ENCODE data around the gene UFSP2.

The UFSP2 gene

DNA sequence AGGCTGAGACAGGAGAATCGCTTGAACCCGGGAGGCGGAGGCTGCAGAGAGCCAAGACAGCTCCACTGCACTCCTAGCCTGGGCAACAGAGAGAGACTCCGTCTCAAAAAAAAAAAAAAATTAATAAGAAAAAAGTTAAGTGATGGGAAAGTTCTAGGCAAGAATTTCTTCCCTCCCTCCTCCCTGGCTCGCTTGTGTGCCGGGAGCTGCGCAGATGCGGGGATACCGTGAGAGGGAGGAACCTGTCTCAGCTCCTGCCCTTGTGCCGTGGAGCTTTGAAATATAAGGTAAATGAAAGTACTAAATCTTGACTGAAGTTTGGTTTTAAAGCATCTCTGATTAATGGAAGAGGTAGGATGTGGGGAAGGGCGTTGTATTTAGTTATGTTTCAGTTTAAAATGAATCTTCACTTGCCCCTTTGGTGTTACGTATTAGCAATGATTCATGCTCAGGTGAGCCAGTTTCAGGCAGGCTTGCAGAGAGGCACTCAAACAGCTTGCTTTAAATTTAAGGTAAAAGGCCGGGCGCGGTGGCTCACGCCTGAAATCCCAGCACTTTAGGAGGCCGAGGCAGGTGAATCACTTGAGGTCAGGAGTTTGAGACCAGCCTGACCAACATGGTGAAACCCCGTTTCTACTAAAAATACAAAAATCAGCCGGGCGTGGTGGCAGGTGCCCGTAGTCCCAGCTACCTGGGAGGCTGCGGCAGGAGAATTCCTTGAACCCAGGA lies 1.4 kb upstream of the UFSP2 start:
- no peak for DNase-seq

DNA sequence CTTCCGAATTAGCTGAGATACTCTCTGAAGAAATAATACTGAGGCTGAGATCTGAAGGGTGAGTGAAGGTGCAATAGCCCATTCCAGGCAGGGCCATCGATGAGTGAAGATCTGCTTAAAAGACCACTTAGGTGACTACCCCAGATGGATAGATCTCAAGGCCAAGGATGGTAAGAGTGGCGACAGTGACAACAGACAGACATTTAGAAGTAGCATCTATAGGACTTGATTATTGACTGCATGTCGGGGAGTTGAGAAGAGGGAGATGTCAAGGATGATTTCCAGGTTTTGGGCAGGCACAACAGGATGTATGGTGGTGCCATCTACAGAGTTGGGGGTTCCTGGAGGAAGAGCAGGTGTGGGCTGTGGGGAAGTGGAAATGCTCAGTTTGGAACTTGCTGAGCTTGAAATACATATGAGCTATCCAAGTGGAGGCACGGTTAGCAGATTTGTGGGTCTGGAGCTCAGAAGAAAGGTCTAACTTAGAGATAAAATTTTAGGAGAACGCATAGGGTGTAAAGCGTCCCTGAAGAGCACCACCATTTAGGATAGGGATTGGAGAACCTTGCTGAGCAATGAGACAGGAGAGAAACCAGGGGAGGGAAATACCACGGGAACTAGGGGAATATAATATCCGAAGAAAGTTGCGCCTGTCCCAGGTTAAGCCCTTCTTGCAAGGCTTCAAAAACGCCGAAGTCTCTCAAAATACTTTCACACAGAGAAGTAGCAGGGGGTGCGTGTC lies 688 bp downstream of the UFSP2 start:
- DNase-seq, result no peak

DNA sequence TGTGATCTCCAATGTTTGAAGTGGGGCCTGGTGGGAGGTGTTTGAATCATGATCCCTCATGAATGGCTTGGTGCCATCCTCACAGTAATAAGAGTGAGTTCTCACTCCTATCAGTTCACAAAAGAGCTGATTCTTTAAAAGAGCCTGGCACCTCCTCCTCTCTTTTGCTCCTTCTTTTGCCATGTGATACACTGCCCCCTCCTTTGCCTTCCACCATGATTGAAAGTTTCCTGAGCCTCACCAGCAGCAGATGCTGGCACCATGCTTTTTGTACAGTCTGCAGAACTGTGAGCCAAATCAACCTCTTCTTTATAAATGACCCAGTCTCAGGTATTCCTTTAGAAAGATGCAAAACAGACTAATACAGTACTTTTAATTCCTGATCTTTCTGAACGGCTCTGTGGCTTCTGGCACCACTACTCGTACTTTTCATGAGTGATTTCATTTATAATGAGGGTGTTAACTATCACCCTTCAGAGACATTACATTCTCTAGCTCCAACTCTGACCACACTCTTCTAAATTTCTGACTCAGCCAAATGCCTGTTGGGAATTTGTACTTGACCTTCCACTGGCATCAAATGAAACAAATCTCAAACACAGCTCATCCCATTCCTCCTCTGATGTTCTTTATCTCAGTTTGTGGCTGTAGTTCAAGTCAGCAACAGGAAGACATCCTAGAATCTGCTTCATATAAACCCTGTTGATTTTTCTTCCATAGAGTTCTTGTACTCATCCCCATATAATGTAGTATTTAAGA lies 4.2 kb downstream of the UFSP2 start:
- no peak for DNase-seq

DNA sequence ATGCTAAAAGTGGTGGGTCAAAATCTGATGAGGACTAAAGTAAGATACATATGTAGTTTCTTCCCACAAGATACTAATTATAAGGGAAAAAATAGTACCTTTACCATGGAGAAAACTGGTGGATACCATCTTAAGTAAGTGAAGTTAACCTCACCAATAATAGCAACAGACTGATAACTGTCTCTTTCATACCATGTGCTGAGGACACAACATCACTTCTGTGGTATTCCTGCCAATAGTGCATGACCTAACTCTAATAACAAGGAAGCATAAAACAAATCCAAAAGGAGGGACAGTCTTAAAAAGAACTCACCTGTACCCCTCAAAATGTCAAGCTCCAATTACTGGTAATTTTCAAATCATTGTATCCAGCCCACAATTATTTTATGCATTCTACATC lies 8.8 kb downstream of the UFSP2 start:
- no peak for DNase-seq

DNA sequence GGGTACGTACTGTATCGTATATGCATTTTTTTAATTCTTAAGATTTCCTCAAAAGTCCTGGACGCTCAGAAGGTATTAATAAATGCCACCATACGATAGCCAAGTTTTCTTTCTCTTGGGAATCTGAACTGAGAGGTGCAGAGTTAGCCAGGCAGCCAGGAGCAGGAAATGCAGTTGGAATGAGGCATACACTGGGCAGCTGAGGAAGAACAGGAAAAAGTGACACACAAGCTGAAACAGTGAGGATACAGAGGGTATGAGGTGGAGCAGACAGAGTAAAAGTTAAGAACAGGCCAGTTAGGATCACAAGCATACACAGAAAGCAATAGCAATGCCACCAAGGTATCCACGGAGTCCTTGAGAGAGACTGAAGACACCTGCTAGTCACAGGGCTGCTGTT lies 13.4 kb downstream of the UFSP2 start:
- no peak for DNase-seq

DNA sequence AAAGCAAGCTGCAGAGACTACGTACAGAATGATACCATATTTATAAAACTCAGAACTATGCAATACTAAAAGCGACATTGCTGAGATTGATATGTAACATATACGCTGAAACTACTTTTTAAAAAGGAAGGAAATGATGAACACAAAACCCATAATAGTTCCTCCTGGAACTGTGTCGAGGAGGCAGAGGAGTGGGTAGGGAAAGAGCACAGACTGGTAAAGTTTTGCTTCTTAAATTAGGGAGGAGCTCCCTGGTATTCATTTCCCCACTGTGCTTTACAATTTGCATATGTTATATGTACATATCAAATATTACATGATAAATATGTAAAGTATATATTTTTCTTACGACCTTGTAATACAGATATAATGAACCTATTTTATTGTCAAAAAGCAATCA lies 13.9 kb downstream of the UFSP2 start:
- no peak for DNase-seq

DNA sequence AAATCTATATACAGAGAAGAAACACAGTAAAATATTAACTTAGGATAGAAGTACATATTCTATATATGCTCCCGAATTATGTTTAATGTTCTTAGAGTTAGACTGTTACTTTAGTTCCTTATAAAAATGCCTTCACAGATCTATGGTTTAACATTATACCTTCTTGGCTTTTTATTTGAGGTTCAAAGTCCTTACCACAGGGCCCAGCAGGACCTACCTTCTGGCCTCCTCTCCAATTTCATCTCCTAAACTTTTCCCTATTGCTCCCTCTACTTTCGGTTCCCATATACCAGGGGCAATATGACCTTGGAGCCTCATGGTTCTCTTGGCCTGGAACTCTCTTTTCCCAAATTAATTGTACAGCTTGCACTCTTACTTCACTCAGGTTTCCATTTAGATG lies 17.3 kb downstream of the UFSP2 start:
- no peak for DNase-seq

DNA sequence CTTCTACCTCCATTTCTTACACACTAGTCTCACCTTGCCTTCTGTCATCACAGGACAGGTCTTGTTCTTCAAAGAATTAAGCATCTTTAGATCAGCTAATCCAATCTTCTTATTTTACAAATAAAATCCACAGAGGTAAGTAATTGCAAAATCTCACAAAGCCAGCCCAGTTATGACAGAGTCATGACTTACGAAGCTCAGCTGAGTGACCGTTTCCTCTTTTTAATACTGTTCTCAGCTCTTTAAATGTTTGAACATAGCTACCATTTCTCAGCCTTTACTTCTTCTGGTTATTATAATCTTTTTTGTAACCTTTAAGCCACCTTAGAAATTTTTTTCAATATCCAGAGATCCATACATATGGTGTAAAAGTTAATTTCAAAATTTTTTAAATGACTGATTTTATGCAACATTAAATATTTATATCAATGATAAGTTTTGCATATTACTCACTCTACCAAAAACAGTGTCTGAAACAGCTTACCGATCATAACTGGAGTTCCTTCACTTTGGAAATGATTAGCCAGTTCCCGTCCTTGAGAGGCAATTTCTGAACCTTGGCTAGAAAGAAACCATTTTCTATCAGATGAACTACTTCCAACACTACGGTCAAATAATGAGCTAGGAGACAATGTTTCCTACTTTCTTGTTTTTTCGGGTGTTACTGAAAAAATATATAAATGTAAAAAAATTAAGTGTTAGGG lies 20.3 kb downstream of the UFSP2 start:
- no peak for DNase-seq

DNA sequence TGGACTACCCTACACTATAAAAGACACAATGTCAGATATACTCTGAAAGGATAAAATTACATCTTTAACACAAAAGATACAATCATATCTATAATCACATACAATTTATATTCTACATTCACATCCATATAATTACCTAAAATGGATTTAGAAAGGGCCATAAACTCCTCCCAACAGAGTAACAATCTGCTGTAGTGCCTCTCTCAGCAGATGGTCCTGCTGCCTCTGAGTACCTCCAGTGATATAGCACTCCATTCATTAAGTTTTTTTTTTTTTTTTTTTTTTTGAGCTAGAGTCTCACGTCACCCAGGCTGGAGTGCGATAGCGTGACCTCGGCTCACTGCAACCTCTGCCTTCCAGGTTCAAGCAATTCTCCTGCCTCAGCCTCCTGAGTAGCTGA lies 21.7 kb downstream of the UFSP2 start:
- DNase-seq, result no peak

DNA sequence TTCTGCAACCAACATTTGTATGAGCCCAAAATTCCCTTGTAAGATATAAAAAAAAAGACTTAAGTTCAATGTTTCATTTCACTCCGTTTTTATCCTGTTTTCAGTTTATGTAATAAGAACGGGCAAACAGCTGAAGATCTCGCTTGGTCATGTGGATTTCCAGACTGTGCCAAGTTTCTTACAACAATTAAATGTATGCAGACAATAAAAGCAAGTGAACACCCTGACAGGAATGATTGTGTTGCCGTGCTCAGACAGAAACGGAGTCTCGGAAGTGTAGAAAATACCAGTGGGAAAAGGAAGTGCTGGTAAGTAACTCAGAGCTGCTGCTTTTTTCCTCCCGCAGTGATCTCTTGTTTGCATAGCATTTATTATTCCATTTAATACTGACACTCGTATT lies 26.3 kb downstream of the UFSP2 start:
- no peak for DNase-seq

DNA sequence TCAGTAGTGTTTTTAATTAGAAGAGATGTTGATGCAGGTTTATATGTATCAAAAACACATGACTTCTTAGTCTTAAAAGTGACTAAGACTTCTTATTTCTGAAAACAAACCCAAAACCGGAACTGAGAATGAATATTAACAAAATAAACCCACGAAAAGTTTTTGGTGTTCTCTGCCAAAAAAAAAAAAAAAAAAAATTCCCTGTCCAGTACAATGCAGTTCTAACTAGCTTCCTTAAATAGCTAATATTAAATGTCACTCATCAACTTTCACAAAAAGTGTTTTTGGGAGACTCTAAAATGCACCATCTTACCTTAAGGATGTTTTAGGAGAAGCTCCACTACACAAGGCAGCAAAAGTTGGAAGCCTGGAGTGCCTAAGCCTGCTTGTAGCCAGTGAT lies 27.1 kb downstream of the UFSP2 start:
- DNase-seq, result no peak

DNA sequence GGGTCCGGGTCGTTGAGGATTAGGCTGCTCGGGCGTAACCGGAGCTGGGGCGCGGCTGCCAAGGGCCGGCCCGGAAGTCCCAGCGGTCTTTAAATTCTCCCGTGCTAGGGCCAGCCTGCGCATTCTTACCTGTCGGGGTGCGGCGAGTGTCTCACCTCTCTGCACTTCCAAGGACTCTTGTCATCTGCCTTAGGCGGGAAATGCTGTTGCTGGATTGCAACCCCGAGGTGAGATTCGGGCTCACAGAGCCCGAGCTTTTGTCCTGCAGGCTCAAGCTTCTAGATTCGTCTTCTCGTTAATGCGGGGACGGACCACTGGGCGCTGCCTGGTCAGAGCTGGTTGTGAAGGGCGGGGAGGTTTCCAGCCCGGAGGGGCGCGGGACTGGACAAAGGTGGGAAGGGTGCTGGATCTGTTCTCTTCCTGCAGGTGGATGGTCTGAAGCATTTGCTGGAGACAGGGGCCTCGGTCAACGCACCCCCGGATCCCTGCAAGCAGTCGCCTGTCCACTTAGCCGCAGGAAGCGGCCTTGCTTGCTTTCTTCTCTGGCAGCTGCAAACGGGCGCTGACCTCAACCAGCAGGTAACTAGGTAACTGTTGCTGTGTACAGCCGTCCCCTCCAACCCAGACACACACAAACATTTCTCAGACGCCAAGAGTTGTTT lies 28.9 kb downstream of the UFSP2 start, which contains the start of gene ANKRD37:
TSS of gene ANKRD37 (plus strand) at position 118 of the 662 bp plus-strand sequence. CDS start at position 201, 83 bp downstream.
- peak; percentile 23 for DNase-seq

DNA sequence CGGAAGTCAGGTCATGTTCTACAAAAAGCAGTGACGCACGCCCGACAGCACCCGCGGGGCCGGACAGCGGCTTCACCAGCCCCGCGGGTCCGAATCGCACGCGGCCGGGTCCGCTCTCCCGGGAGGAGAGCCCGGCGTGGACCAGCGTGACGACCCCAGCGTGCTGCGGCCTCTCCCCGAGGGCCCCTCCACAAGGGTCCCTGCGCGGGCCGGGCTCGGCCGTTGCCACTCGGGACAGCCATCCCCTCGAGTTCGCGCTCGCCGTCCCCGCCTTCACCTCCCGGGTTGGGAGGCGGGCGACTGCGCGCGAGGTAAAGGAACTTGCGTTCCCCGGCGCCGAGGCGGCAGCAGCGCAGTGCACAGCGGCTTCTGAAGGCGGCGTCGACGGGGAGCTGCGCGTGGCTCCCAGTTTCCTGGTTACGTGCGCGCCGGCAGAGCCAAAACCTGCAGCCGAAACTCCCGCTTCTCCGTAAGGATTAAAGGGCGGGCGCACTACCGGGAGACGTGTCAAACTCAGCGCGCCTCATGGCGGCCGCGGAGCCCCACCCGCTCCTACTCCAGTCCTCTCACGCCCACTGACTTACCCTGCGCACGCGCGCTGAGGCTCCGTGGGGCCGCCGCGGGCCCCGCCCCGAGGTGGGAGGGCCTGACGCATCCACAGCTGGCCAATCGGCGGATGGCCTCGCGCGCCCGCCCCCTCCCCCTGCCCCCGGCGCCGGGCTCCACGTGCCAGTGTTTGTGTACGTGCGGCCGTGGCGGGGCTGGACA lies 29.6 kb downstream of the UFSP2 start:
- peak; percentile 71 for DNase-seq

DNA sequence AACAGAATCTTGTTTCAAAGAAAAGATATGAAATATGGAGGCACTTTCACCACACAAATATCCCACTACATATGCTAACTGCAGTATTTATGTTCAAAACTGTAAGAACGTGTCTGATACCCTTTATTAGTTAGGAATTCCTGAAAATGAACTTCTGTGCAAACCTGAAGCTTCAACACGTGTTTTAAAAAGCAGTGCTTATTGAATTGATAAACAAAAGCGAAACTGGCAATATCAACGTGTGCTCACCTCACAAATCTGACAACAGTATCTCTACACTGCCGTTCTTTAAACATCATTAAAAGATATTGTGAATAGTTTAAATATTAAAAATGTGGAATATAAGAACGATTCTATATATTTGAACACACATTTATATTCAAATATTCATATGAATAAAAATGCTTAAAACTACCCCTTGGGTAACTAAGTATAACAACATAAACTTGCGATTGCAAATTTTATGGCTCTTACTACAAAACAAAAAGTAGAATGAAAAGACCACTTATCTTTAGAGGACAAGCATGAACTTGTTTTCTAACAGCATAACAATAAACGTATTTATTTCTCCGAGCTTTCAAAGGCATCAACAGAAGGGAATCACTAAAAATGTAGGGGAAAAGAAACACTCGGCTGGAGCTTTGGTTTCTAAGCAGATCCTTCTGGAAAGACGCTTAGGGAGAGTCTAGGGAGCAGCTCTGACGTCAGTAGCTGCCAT lies 30.4 kb downstream of the UFSP2 start, which contains the start of gene LRP2BP:
TSS of gene LRP2BP (minus strand) at position 687 of the 718 bp plus-strand sequence. CDS start 17,738 bp downstream, outside the sequence.
- DNase-seq, result no peak

DNA sequence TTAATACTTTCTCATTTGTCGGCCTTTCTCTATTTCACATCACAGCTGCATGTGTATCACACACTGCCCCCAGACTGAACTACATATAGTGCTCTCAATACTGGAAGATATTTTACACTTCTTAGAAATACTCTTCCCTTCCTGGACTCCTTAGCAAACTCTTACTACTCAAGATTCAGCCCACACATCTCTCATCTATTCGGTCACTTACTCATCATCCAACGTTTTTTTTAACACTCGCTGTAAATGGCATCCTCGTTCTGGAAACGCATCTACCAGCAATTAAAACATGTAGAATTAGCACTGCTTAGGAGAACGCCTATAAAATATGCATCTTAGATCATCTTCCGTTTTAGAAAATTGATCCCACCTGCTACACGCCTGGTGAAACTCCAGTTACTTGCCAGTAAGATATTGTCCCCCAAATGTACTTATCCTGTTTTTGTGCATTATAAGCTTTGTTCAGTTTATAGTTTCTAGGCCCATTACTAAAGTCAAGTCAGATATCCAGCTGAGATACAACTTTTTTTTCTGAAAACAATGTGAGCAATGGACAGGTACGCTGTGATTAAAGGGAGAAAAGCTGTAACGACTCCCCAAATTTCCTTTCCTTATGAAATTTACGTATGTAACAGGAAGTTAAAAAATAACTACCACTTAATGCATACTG lies 31.1 kb downstream of the UFSP2 start:
- no peak for DNase-seq

DNA sequence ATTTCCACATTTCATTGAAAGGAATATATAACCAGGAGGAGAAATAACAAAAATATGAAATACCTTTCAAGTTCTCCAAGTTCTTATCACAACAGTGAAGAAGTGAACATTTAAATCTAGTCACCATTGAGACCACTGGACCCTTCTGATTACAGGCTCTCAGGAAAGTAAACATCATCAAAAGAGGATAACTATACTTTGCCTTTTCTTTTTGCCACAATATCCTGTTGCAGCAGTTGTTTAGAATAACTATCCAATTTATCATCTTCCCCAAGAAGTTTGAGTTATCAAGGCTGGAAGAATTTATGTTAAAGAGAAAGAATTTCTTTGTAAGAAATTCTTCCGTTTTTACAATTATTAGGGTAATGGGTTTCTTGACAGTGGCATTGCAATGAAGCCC lies 33.6 kb downstream of the UFSP2 start:
- DNase-seq, result no peak

DNA sequence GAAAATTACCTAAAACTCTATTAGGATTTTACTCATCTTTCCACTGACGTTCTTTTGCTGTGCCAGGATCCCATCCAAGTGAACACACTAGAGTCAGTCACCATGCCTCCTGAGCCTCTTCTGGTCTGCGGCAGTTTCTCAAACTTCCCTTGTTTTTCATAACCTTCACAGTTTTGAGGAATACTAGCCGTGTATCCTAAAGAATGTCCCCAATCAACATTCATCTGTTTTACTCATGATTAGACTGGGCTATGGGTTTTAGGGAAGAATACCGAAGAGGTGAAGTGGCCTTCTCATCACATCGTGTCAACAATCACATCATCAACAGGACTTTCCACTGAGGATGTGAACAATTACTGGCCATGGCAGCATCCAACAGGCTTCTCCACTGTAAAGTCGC lies 34.8 kb downstream of the UFSP2 start:
- DNase-seq, result no peak

DNA sequence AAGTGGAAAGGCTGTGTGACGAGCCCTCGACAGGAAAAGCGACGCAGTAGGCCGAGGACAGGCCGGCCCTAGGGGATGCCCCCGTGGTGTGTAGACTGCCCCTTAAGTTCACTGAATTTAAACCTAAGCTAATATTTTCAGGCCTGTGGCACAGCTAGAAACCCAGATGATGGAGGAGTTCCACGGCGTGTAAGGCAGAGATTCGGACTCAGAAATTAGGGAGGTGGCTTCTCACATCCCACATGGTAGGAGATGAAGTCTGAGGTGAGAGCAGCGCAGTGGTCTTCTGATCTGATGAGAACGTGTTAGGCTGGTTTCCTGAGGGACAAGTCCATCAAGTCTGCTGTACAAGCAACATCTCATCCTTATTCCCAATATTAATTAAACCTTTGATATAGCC lies 37.8 kb downstream of the UFSP2 start:
- no peak for DNase-seq

DNA sequence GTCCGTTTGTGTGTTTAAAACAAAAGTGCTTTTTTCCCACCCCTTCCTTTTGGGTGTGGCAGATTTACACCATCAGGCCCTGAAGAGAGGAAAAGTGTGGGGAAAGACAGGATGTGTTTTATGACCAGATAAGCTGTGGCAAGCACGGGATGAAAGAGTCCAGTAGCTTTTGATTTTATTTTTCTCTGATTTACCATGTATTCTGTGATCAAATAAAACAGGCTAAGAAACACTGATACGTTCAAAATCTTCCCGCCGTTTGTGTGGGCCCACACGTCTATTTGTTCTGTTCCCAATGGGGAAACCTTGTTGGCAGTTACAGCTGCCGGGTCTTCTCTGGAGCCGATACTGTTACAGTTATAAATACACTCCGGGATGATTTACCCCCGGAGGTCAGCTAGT lies 40.8 kb downstream of the UFSP2 start:
- DNase-seq, result no peak

DNA sequence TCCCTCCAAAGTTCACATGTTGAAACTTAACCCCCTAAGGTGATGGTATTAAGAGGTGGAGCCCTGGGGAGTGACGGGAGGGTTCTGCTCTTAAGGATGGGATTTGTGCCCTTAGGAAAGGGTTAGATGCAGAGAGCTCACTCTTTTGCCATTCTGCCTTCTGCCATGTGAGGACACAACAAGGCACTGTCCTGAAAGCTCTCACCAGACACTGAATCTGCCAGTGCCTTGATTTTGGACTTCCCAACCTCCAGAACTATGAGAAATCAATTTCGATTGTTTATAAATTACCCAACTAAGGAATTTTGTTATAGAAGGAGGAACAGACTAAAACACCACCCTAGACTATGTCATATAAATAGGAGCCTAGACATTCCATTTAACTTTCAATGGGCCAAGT lies 41.7 kb downstream of the UFSP2 start:
- no peak for DNase-seq

All from NCI-H1417 treated with DMSO at 0.1 percent for 48 hours (cell line).